ENCODE results near the gene TLX3.

- TF ChIP-seq GATA3 (IDR thresholded peaks at IDR 0.05; ENCODE audit: low read depth, low read length) (no peak), GATA2 (IDR thresholded peaks at IDR 0.05; ENCODE audit: low read depth, low read length) (no peak)
These were observed 2.5 kb downstream of the TLX3 start for GRCh38 chr5:171311322-171312077.

Measured in SH-SY5Y (cell line).